ENCODE measurements around the gene KANK2. TPM values are rescaled to one million over a fixed set of nuclear protein-coding genes. Genes with fewer than 3 reads are reported as not detected.
"Not testable (repeated sequence)": the region's sequence is repeated elsewhere in the genome, so short reads cannot be mapped to it uniquely, and the experiment has no call there.

Gene KANK2
- total RNA-seq, 1 donor from 2014 or later: 387 TPM

GRCh38 chr19:11191273-11191755, 6.0 kb downstream of the KANK2 start:
- TF ChIP-seq, protein P1, sequence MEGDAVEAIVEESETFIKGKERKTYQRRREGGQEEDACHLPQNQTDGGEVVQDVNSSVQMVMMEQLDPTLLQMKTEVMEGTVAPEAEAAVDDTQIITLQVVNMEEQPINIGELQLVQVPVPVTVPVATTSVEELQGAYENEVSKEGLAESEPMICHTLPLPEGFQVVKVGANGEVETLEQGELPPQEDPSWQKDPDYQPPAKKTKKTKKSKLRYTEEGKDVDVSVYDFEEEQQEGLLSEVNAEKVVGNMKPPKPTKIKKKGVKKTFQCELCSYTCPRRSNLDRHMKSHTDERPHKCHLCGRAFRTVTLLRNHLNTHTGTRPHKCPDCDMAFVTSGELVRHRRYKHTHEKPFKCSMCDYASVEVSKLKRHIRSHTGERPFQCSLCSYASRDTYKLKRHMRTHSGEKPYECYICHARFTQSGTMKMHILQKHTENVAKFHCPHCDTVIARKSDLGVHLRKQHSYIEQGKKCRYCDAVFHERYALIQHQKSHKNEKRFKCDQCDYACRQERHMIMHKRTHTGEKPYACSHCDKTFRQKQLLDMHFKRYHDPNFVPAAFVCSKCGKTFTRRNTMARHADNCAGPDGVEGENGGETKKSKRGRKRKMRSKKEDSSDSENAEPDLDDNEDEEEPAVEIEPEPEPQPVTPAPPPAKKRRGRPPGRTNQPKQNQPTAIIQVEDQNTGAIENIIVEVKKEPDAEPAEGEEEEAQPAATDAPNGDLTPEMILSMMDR (IDR thresholded peaks at IDR 0.05): no peak
- H3K36me3 Mint-ChIP-seq (ENCODE audit: unreplicated experiment): peaks cover 33% of the 10 kb centered on the region
- peaks cover 76% of the 10 kb centered on the region for H3K4me1 Mint-ChIP-seq (ENCODE audit: unreplicated experiment)
- no peaks in the 10 kb centered on the region for H3K9me3 Mint-ChIP-seq (ENCODE audit: unreplicated experiment)
- DNase-seq (ENCODE audit: extremely low spot score, unreplicated experiment): peak; percentile 89
- no peaks in the 10 kb centered on the region for H3K27me3 Mint-ChIP-seq (ENCODE audit: unreplicated experiment)
- peak overlapping the region; percentile 62 for H3K4me3 Mint-ChIP-seq (ENCODE audit: unreplicated experiment)
- peak overlapping the region; percentile 86 for H3K27ac Mint-ChIP-seq (ENCODE audit: unreplicated experiment)

DNA sequence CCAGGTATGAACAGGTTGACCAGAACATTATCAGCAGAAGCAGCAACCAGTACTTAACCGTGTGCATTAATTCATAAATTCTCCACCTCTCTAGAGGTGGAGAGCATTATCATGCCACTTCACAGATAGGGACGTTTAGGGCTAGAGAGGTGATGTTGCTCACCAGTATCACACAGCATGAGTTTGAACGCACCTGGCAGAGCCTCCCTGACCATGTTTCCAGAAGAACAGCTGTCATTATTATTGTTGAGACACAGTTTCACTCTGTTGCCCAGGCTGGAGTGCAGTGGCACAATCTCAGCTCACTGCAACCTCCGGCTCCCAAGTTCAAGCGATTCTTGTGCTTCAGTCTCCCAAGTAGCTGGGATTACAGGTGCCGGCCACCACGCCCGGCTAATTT, 6.8 kb downstream of the KANK2 start:
- Mint-ChIP-seq H3K36me3 (ENCODE audit: unreplicated experiment) (peaks cover 37% of the 10 kb centered on the region), H3K27me3 (ENCODE audit: unreplicated experiment) (no peaks in the 10 kb centered on the region), H3K9me3 (ENCODE audit: unreplicated experiment) (no peaks in the 10 kb centered on the region), H3K4me1 (ENCODE audit: unreplicated experiment) (peaks cover 71% of the 10 kb centered on the region), H3K27ac (ENCODE audit: unreplicated experiment) (peak overlapping the region; percentile 86), H3K4me3 (ENCODE audit: unreplicated experiment) (peak overlapping the region; percentile 56)
- no peak for DNase-seq (ENCODE audit: extremely low spot score, unreplicated experiment)
- TF ChIP-seq, protein P1 (IDR thresholded peaks at IDR 0.05): no peak

- Mint-ChIP-seq H3K9me3 (ENCODE audit: unreplicated experiment) (no peaks in the 10 kb centered on the region), H3K27ac (ENCODE audit: unreplicated experiment) (peak overlapping the region; percentile 56), H3K27me3 (ENCODE audit: unreplicated experiment) (no peaks in the 10 kb centered on the region), H3K36me3 (ENCODE audit: unreplicated experiment) (peaks cover 46% of the 10 kb centered on the region), H3K4me1 (ENCODE audit: unreplicated experiment) (peaks cover 57% of the 10 kb centered on the region), H3K4me3 (ENCODE audit: unreplicated experiment) (no peak overlapping the region)
- no peak for DNase-seq (ENCODE audit: extremely low spot score, unreplicated experiment)
- TF ChIP-seq, protein P1 (IDR thresholded peaks at IDR 0.05): no peak
These were observed 9.9 kb downstream of the KANK2 start for GRCh38 chr19:11187441-11187840.

GRCh38 chr19:11182994-11183393, 14.4 kb downstream of the KANK2 start:
- H3K4me1 Mint-ChIP-seq (ENCODE audit: unreplicated experiment): peaks cover 37% of the 10 kb centered on the region
- peak overlapping the region; percentile 21 for H3K27ac Mint-ChIP-seq (ENCODE audit: unreplicated experiment)
- TF ChIP-seq, protein P1 (IDR thresholded peaks at IDR 0.05): no peak
- peaks cover 52% of the 10 kb centered on the region for H3K36me3 Mint-ChIP-seq (ENCODE audit: unreplicated experiment)
- H3K9me3 Mint-ChIP-seq (ENCODE audit: unreplicated experiment): no peaks in the 10 kb centered on the region
- no peaks in the 10 kb centered on the region for H3K27me3 Mint-ChIP-seq (ENCODE audit: unreplicated experiment)
- no peak for DNase-seq (ENCODE audit: extremely low spot score, unreplicated experiment)
- no peak overlapping the region for H3K4me3 Mint-ChIP-seq (ENCODE audit: unreplicated experiment)

DNA sequence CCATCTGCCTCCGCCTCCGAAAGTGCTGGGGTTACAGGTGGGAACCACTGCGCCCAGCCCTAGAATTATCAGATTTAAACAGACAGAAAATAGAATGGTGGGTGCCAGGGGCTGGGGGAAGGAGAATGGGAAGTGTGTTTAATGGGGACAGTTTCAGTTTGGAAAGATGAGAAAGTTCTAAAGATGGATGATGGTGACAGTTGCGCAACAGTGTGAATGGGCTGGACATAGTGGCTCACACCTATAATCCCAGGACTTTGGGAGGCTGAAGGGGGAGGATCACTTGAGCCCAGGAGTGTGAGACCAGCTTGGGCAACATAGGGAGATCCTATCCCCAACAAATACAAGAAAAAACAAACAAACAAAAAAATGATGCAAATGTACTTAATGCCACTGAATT, 15.9 kb downstream of the KANK2 start:
- H3K4me3 Mint-ChIP-seq (ENCODE audit: unreplicated experiment): no peak overlapping the region
- H3K27ac Mint-ChIP-seq (ENCODE audit: unreplicated experiment): peak overlapping the region; percentile 65
- H3K36me3 Mint-ChIP-seq (ENCODE audit: unreplicated experiment): peaks cover 42% of the 10 kb centered on the region
- TF ChIP-seq, protein P1 (IDR thresholded peaks at IDR 0.05): no peak
- no peak for DNase-seq (ENCODE audit: extremely low spot score, unreplicated experiment)
- H3K4me1 Mint-ChIP-seq (ENCODE audit: unreplicated experiment): peaks cover 24% of the 10 kb centered on the region
- H3K27me3 Mint-ChIP-seq (ENCODE audit: unreplicated experiment): no peaks in the 10 kb centered on the region
- no peaks in the 10 kb centered on the region for H3K9me3 Mint-ChIP-seq (ENCODE audit: unreplicated experiment)

- Mint-ChIP-seq H3K27ac (ENCODE audit: unreplicated experiment) (peak overlapping the region; percentile 65), H3K4me1 (ENCODE audit: unreplicated experiment) (peaks cover 23% of the 10 kb centered on the region), H3K36me3 (ENCODE audit: unreplicated experiment) (peaks cover 39% of the 10 kb centered on the region)
- DNase-seq (ENCODE audit: extremely low spot score, unreplicated experiment); H3K4me3 Mint-ChIP-seq (ENCODE audit: unreplicated experiment); H3K27me3 Mint-ChIP-seq (ENCODE audit: unreplicated experiment); H3K9me3 Mint-ChIP-seq (ENCODE audit: unreplicated experiment): not testable (repeated sequence)
These were observed 16.4 kb downstream of the KANK2 start for GRCh38 chr19:11180975-11181374.
